GM11168 (cell line): ENCODE measurements around the gene PXDN.

Experiments used
- in situ Hi-C: fragments of 300-500 bp; cut with MboI; formaldehyde crosslinking; loops from one replicate; pipeline ENCODE4 v1.12.0; 2022; ENCODE audit warnings: low sequenced_read_pairs; ENCODE audit not compliant: unreplicated experiment

Gene PXDN

DNA sequence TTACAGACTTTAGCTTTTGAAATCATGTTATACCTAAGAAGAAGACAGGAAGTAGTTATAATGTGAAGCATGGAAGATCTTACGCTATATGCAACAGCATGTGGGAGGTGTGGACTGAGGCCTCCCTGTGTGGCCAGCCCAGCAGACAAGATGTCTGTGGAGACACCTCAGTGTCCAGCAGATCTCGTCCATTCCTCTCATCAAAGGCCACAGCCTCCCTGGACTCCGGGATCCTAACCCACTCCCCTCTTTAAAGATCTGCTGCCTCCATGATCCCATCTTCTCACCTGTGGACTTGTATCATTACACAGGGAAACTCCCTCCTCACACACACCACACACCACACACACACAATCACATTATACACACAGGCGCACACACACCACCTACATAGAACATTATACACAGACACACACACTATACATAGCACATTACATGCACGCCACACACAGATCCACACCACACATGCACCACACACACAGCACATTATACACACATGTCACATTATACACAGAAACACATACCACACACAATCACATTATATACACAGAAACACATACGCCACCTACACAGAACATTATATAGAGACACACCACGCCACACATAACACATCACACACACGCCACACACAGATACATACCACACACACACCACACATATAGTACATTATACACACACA, 89.5 kb downstream of the PXDN start:
- in situ Hi-C loops, result no loop called here

DNA sequence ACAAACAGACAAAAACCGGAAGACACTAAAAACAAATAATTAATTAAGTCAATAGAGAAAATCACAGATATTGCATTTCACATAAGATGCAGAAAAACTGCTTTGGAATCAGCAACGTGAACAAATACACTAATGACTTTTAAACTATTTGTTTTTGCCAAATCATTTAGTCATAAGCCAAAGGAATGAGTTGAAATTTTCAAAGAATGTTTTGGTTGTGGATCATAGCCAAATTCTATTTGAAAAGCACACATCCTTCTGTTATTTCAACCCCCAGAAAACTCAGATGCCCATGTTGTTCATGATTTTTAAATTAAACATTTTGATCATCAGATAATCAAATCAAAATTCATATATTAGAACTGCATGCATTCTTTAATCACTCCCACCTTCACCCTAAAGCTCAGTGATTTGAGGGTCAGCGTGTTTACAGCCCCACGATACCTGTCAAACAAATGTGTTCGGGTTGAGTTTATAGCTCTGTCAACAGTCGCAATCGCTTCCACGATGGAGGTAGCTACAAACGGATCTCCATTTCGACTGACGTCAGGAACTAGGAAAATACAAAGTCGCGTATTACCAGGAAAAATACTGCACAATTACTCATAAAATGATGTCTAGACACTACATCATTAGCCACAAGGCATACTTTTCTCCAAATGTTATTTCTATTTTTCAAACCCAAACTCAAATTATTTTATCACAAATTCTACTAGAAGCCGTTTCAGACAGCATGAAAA, 90.2 kb downstream of the PXDN start:
- in situ Hi-C loops, result no loop called here

GRCh38 chr2:1652034-1652790, 92.1 kb downstream of the PXDN start:
- in situ Hi-C loops, result no loop called here

DNA sequence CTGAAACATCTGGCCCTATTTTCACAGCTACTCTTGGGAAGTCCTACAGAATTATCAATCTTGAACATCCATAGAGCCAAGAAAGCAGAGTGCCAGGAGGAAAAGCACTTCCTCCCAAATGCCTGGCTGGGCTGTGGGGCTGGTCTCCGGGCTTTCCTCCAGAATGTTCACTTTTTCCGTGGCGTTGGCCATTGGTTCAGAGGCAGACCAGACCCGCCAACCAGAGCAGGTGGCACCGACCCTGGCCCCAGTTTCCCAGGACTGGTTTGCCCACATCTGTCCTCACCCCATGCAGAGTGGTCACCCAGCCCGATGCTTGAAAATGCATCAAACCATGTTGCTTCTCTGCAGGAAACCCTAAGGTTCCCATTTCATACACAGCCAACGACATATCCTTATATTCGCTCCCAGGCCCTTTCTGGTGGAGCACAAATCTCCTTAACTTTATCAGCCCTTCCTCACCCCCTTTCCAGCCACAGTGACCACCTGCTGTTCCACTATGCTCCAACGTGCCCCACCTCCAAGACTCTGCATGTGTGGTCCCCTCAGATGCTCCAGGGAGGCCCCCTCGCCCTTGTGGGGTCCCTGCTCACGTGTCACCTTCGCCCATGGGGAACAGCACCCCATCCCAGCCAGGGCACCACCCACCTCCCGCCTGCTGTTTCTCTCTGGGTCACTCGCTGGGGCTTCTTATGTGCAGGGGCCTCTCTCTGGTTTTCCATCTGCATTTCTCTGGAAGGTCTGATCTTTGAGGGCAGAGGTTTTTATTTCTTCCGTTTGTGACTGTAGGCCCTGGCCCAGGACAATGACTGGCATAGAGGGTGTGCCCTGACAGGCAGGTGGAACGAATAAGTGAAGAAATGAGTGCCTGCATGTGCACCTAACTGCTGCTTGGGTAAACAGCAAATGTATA, 92.9 kb downstream of the PXDN start:
- in situ Hi-C loops, result no loop called here

- in situ Hi-C loops, result no loop called here
These were observed 94.0 kb downstream of the PXDN start for GRCh38 chr2:1650085-1650872.

DNA sequence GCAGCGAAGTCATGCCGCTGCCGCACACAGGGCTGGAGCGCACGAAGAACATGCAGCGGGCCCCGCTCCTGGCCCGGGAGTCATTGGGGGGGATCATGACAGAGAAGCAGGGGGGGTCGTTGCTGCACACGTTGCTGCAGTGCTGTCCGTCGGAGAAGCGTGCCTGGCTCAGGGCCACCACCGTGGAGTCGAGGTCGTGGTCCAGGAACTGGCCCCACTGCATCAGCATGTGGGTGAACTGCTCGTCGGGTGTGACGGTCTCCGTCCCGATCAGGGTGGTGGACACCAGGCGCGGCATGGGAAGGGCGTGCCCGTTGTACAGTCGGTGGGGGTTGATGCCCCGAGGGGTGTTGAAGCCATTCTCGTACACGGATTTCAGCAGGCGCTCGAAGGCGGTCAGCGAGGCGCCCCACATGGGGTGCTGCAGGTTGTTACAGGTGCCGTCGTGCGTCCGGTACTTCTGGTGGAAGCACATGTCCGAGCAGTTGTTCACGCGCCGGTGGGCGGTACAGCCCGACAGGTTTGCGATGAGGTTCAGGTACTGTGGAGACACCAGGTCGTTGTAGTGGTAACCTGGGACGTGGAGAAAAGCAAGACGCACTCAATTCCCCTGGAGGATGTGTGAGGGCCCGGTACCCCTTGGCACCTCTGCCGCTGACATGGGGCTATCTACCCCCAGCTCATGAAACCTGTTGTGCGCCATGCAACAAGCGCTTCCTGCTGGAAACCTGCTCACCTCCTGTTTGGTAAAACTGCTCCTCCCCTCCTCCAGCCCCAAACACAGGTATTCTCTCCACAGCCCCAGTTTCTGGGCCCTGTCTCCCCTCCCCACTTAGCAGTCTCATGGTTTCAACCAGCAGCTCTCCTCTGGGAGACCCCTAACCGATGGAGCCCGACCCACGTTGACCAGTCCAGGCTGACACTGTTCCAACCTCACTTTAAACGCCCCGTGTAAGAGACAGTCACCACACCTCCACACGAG, 94.9 kb downstream of the PXDN start:
- in situ Hi-C loops, result no loop called here

GRCh38 chr2:1648241-1649102, 95.8 kb downstream of the PXDN start:
- in situ Hi-C loops, result no loop called here

- in situ Hi-C loops, result no loop called here
These were observed 96.7 kb downstream of the PXDN start for GRCh38 chr2:1647417-1648240.

- in situ Hi-C loops, result no loop called here
These were observed 98.4 kb downstream of the PXDN start for GRCh38 chr2:1645761-1646476.

DNA sequence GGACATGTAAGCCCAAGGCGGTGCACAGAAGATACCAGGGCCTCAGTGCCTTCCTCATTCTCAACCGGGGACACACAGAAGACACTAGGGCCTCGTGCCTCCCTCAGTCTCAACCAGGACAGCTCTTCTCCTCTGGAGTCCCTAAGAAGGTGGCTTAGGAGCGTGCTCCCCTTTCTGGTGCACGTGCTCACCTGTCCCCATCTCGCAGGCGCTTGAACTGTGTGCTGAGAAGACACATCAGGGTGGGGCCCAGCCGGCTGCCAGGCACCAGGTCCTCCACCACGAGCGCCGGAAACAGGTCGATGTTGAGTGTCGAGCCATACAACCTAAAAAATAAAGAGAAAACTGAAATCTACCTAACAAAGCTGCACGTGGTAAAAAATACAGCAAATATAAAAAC, 99.9 kb downstream of the PXDN start:
- in situ Hi-C loops, result no loop called here

- in situ Hi-C loops, result no loop called here
These were observed 101.2 kb downstream of the PXDN start for GRCh38 chr2:1642993-1643619.

GRCh38 chr2:1642066-1642861, 102.1 kb downstream of the PXDN start:
- in situ Hi-C loops, result no loop called here

- in situ Hi-C loops, result no loop called here
These were observed 102.8 kb downstream of the PXDN start for GRCh38 chr2:1641523-1641922.

DNA sequence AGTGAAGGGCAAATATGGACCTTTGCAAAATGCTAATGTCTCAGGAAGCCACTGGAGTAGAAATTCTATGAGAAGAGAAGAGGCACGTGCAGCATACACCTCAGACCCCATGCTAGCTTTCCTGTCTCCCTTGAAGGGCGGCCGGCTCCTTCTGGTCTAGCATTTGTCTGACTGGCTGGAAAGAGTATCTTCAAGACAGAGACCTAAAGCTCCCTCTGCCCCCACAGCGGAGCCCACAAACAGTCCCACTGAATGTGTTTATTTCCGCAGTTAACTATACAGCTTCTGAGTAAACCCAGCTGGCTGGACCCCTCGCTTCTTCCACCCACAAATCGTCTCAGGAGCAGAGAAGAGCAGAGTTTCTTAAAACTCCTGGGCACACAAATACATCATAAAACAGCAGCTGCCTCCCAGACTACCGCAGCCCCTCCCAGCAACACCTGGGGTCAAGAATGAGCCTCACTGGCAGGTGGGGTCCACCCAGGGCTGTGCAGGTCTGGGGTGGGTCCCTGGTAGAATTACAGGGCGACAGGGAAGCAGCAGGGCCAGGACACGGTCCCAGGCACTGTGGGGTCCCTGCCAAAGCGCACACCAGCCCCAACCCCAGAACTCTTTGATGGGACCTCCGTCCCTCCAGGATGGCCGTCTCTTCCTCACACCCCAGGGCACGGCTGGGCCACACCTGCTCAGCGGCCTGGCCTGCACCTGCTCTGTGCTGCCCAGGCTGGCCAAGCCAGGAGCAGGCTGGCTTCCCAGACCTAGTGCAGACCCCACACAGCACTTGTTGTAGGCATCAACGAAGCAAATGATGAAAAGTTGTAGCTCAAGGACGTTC, 103.8 kb downstream of the PXDN start:
- in situ Hi-C loops, result no loop called here
